Fibroblast of lung (primary cell): Measurements from ENCODE around the gene ZNF664.

ENCODE experiments used
- CTCF ChIP-seq, 2 donors: IDR thresholded peaks in 1 of 2; conservative IDR thresholded peaks in 1 of 2; 1 replicate in 1 of 2; 2 replicates in 1 of 2; pipeline ENCODE4 v1.5.1; 2011 to 2012; ENCODE audit warnings: low read length in 2 of 2, control low read depth in 1 of 2, inconsistent platforms in 1 of 2, low read depth in 1 of 2, mild to moderate bottlenecking in 1 of 2
- EZH2 ChIP-seq: IDR thresholded peaks from 2 replicates; pipeline ENCODE4 v1.5.1; 2012; ENCODE audit warnings: low read length, control low read depth, mild to moderate bottlenecking; ENCODE audit errors: missing control alignments

GRCh38 chr12:123962513-123962912 lies 10.5 kb upstream of the ZNF664 start:
- TF ChIP-seq CTCF (conservative IDR thresholded peaks at IDR 0.05 in 1 of 2, IDR thresholded peaks at IDR 0.05 in 1 of 2; ENCODE audit: low read depth in 1 of 2, low read length in 2 of 2) = no peak
- TF ChIP-seq EZH2 = no peak
